Nephron (organoid): ENCODE results near the gene DUSP16.
"Not testable (repeated sequence)": the region's sequence is repeated elsewhere in the genome, so short reads cannot be mapped to it uniquely, and the experiment has no call there.

Experiments
- H3K27ac Mint-ChIP-seq, 3 experiments: 2 replicates each; pipeline ENCODE4 v1.8.0; 2020; ENCODE audit warnings: mixed read lengths in 3 of 3, mild to moderate bottlenecking in 2 of 3, moderate library complexity in 1 of 3
- H3K27me3 Mint-ChIP-seq: 2 replicates; pipeline ENCODE4 v1.8.0; 2021; ENCODE audit warnings: low read depth, mild to moderate bottlenecking, moderate library complexity, mixed read lengths
- H3K36me3 Mint-ChIP-seq: 2 replicates; pipeline ENCODE4 v1.8.0; 2020; ENCODE audit warnings: low read depth, mixed read lengths
- H3K4me1 Mint-ChIP-seq: 2 replicates; pipeline ENCODE4 v1.8.0; 2020; ENCODE audit warnings: mixed read lengths
- H3K4me3 Mint-ChIP-seq, 3 experiments: 2 replicates each; pipeline ENCODE4 v1.8.0; 2020; ENCODE audit warnings: mild to moderate bottlenecking in 3 of 3, mixed read lengths in 3 of 3, moderate library complexity in 2 of 3
- H3K9me3 Mint-ChIP-seq: 2 replicates; pipeline ENCODE4 v1.8.0; 2020; ENCODE audit warnings: mixed read lengths
- CTCF ChIP-seq, 3 experiments: fragments of 200-600 bp; sonication (generic); IDR thresholded peaks; one replicate each; pipeline ENCODE4 v1.5.0; 2021; ENCODE audit warnings: antibody characterized with exemption in 3 of 3; ENCODE audit not compliant: unreplicated experiment in 3 of 3

The DUSP16 gene

GRCh38 chr12:12505544-12506495, 56.8 kb downstream of the DUSP16 start:
- H3K27ac Mint-ChIP-seq: peak overlapping the region; percentile 84 to 91 (median 90)
- H3K4me3 Mint-ChIP-seq: peak overlapping the region in 1 of 3 experiments; percentile 6
- peaks cover 19% of the 10 kb centered on the region for H3K4me1 Mint-ChIP-seq
- H3K36me3 Mint-ChIP-seq: peaks cover 3% of the 10 kb centered on the region
- H3K27me3 Mint-ChIP-seq: no peaks in the 10 kb centered on the region
- H3K9me3 Mint-ChIP-seq: no peaks in the 10 kb centered on the region
- no peak for TF ChIP-seq CTCF (IDR thresholded peaks at IDR 0.05; ENCODE audit: unreplicated experiment in 3 of 3)

DNA sequence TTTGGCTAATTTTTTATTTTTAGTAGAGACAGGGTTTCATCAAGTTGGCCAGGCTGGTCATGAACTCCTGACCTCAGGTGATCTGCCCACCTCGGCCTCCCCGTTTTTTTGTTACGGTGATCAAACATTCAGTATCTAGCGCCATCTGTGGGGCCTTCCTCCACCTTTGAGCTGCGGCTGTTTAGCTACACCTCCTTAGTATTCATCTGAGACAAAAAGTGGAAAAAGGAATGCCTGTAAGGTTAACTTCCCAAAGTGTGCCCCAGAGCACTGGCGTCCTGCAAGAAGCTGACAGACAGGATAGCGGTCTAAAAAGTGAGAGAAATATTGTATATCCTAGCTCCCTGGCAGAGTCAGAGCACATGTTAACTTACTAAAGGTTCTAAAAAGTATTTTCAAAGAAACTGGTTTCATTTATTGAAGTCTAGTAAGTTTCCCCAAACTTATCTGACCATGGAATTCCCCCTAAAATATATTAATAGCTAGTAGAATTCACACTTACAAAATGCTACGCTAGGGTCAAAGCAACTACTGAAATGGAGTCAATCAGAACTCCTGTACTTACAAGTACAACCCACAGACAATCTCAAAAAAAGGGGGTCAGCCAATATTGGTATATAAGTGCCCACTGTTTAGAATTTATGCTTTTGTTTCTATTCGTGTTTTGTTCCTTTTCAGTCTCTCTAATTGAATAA, 59.1 kb downstream of the DUSP16 start:
- peak overlapping the region in 1 of 3 experiments; percentile 43 for H3K27ac Mint-ChIP-seq
- H3K27me3 Mint-ChIP-seq: no peaks in the 10 kb centered on the region
- no peak for TF ChIP-seq CTCF (IDR thresholded peaks at IDR 0.05; ENCODE audit: unreplicated experiment in 3 of 3)
- peaks cover 19% of the 10 kb centered on the region for H3K4me1 Mint-ChIP-seq
- no peaks in the 10 kb centered on the region for H3K9me3 Mint-ChIP-seq
- H3K4me3 Mint-ChIP-seq: no peak overlapping the region
- peaks cover 10% of the 10 kb centered on the region for H3K36me3 Mint-ChIP-seq

DNA sequence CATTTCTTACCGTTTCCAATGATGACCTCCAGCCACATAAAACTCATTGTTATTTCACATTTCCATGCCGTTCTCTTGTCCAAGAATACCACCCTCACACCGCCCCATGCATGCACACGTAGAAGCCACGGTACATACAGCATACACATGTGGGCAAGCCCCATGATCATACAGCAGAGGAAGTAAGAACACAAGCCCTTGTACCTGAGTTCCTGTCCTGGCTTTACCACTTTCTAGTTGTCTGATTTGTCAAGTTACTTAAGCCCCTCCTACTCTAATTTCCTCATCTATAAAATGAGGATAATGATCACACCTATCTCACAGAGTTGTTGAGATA, 59.9 kb downstream of the DUSP16 start:
- TF ChIP-seq CTCF (IDR thresholded peaks at IDR 0.05; ENCODE audit: unreplicated experiment in 3 of 3): no peak
- Mint-ChIP-seq H3K27me3 (no peaks in the 10 kb centered on the region), H3K36me3 (peaks cover 10% of the 10 kb centered on the region), H3K4me1 (peaks cover 19% of the 10 kb centered on the region), H3K9me3 (no peaks in the 10 kb centered on the region), H3K4me3 (no peak overlapping the region), H3K27ac (no peak overlapping the region)

GRCh38 chr12:12502130-12502814, 60.4 kb downstream of the DUSP16 start:
- H3K4me3 Mint-ChIP-seq: not testable (repeated sequence)
- Mint-ChIP-seq H3K36me3 (peaks cover 10% of the 10 kb centered on the region), H3K4me1 (peaks cover 19% of the 10 kb centered on the region)

DNA sequence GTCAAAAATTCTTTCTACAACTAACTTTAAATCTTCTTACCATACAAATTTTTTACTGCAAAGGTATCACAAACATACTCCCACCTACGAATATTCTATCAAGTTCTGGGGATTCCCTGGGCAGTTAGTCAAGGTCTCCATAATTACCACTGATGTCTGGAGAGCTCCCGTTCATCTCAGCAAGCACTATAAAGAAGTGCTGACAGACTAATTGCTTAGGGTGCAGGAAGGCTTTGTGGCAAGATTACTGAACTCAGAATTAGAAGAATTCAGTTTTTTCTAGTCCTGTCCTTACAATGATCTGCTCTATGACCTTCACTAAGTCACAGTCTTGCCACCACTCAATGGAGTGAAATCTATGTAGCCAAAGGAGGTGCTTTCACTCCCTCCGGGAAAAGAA, 61.5 kb downstream of the DUSP16 start:
- Mint-ChIP-seq H3K4me1 (peaks cover 10% of the 10 kb centered on the region), H3K9me3 (no peaks in the 10 kb centered on the region), H3K27ac (peak overlapping the region in 1 of 3 experiments; percentile 14), H3K27me3 (no peaks in the 10 kb centered on the region), H3K4me3 (no peak overlapping the region), H3K36me3 (peaks cover 10% of the 10 kb centered on the region)
- TF ChIP-seq CTCF (IDR thresholded peaks at IDR 0.05; ENCODE audit: unreplicated experiment in 3 of 3): no peak

More at GRCh38 chr12:12502130-12502814, 60.4 kb downstream of the DUSP16 start:
- H3K27me3 Mint-ChIP-seq, H3K27ac Mint-ChIP-seq, H3K9me3 Mint-ChIP-seq: not testable (repeated sequence)
